ENCODE data around the gene TMEM41B.

GRCh38 chr11:9276571-9276970 is 37.8 kb downstream of the TMEM41B start:
- TF ChIP-seq POLR2A (IDR thresholded peaks at IDR 0.05) (no peak), CTCF (IDR thresholded peaks at IDR 0.05) (no peak), POLR2AphosphoS5 (IDR thresholded peaks at IDR 0.05) (no peak), EP300 (IDR thresholded peaks at IDR 0.05) (no peak)

Measured in suprapubic skin (tissue), 4 donors.